ENCODE data around the gene TBCEL.
A peak's percentile ranks its signal among the peaks of the same experiment; 100 is the strongest.

TBCEL gene, protein sequence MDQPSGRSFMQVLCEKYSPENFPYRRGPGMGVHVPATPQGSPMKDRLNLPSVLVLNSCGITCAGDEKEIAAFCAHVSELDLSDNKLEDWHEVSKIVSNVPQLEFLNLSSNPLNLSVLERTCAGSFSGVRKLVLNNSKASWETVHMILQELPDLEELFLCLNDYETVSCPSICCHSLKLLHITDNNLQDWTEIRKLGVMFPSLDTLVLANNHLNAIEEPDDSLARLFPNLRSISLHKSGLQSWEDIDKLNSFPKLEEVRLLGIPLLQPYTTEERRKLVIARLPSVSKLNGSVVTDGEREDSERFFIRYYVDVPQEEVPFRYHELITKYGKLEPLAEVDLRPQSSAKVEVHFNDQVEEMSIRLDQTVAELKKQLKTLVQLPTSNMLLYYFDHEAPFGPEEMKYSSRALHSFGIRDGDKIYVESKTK

GRCh38 chr11:121023848-121024751, at the start of gene TBCEL:
Gene TBCEL, plus strand, starts transcription at chr11:121024102. Its CDS starts 21,589 bp downstream, at chr11:121045691.
- peaks cover 7% of the 10 kb centered on the region for H3K4me1 ChIP-seq (ENCODE audit: insufficient read depth, low read length)
- peak within 1 kb of the TSS; percentile 82 for H3K9ac ChIP-seq (ENCODE audit: low read depth, low read length)
- peak within 1 kb of the TSS; percentile 89 for H3K4me3 ChIP-seq (ENCODE audit: low read length)
- H3K27me3 ChIP-seq (ENCODE audit: insufficient read depth, low read length), result no peaks in the 10 kb centered on the region
- no peaks in the 10 kb centered on the region for H3K9me3 ChIP-seq (ENCODE audit: insufficient read depth, low read depth, low read length)
- no peak within 1 kb of the TSS for H3K27ac ChIP-seq (ENCODE audit: low read length)
- H3K36me3 ChIP-seq (ENCODE audit: insufficient read depth, low read depth, low read length), result no peaks in the 10 kb centered on the region

DNA sequence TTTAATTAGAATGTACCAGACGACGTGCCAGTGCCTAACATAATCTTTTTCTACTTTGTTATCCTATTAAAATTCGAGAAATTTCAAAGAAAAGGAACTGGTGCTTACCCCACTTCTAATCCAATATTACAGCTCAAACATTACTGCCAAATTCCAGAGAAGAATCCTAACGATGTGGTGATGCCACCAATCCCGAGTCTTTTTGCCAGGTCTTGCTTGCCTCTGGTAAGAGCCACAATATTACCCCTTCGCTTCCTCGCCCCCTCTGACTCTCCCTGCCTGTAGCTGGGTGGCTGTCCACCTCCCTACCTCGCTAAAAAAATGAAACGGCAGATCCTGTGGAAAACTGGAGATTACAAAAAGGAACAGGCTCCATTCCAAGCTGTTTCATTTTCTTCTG, 49.4 kb upstream of the TBCEL start:
- no peak overlapping the region for H3K27ac ChIP-seq (ENCODE audit: low read length)
- no peaks in the 10 kb centered on the region for H3K27me3 ChIP-seq (ENCODE audit: insufficient read depth, low read length)
- no peaks in the 10 kb centered on the region for H3K9me3 ChIP-seq (ENCODE audit: insufficient read depth, low read depth, low read length)
- no peak overlapping the region for H3K9ac ChIP-seq (ENCODE audit: low read depth, low read length)
- H3K4me1 ChIP-seq (ENCODE audit: insufficient read depth, low read length), result no peaks in the 10 kb centered on the region
- H3K4me3 ChIP-seq (ENCODE audit: low read length), result no peak overlapping the region
- H3K36me3 ChIP-seq (ENCODE audit: insufficient read depth, low read depth, low read length), result no peaks in the 10 kb centered on the region

- no peaks in the 10 kb centered on the region for H3K9me3 ChIP-seq (ENCODE audit: insufficient read depth, low read depth, low read length)
Observed at GRCh38 chr11:120974965-120975364, 48.9 kb upstream of the TBCEL start.

GRCh38 chr11:120977266-120978137, 46.4 kb upstream of the TBCEL start:
- no peak overlapping the region for H3K9ac ChIP-seq (ENCODE audit: low read depth, low read length)
- H3K4me3 ChIP-seq (ENCODE audit: low read length), result no peak overlapping the region
- H3K36me3 ChIP-seq (ENCODE audit: insufficient read depth, low read depth, low read length), result no peaks in the 10 kb centered on the region
- no peaks in the 10 kb centered on the region for H3K4me1 ChIP-seq (ENCODE audit: insufficient read depth, low read length)
- H3K9me3 ChIP-seq (ENCODE audit: insufficient read depth, low read depth, low read length), result no peaks in the 10 kb centered on the region
- no peaks in the 10 kb centered on the region for H3K27me3 ChIP-seq (ENCODE audit: insufficient read depth, low read length)
- H3K27ac ChIP-seq (ENCODE audit: low read length), result no peak overlapping the region

More at GRCh38 chr11:120974965-120975364, 48.9 kb upstream of the TBCEL start:
- Histone ChIP-seq H3K9ac (ENCODE audit: low read depth, low read length) (no peak overlapping the region), H3K4me1 (ENCODE audit: insufficient read depth, low read length) (no peaks in the 10 kb centered on the region), H3K27ac (ENCODE audit: low read length) (no peak overlapping the region), H3K27me3 (ENCODE audit: insufficient read depth, low read length) (no peaks in the 10 kb centered on the region), H3K4me3 (ENCODE audit: low read length) (no peak overlapping the region), H3K36me3 (ENCODE audit: insufficient read depth, low read depth, low read length) (no peaks in the 10 kb centered on the region)

DNA sequence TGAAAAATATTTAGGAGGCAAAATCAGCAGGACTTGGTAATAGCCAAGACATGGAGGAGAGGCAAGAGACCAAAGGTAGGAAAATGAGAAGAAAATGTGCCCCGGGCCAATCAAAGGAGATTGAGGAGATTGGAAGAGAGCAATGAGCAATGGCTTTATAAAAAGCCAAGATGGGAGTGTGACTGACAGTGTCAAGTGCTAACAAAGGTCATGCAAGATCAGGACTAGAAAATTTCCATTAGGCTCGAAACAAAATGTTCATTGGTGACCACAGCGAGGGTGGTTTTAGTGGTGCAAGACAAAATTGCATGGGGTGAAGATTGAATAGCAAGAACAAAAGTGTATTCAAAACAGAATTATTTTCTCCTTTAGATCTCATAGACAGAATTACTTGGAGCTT, 45.2 kb upstream of the TBCEL start:
- no peaks in the 10 kb centered on the region for H3K4me1 ChIP-seq (ENCODE audit: insufficient read depth, low read length)
- H3K27ac ChIP-seq (ENCODE audit: low read length), result no peak overlapping the region
- no peaks in the 10 kb centered on the region for H3K9me3 ChIP-seq (ENCODE audit: insufficient read depth, low read depth, low read length)
- no peak overlapping the region for H3K4me3 ChIP-seq (ENCODE audit: low read length)
- H3K9ac ChIP-seq (ENCODE audit: low read depth, low read length), result no peak overlapping the region
- H3K27me3 ChIP-seq (ENCODE audit: insufficient read depth, low read length), result 0 out of 2 replicates have a peak, but pooled peaks cover 8% of the 10 kb centered on the region
- H3K36me3 ChIP-seq (ENCODE audit: insufficient read depth, low read depth, low read length), result no peaks in the 10 kb centered on the region

DNA sequence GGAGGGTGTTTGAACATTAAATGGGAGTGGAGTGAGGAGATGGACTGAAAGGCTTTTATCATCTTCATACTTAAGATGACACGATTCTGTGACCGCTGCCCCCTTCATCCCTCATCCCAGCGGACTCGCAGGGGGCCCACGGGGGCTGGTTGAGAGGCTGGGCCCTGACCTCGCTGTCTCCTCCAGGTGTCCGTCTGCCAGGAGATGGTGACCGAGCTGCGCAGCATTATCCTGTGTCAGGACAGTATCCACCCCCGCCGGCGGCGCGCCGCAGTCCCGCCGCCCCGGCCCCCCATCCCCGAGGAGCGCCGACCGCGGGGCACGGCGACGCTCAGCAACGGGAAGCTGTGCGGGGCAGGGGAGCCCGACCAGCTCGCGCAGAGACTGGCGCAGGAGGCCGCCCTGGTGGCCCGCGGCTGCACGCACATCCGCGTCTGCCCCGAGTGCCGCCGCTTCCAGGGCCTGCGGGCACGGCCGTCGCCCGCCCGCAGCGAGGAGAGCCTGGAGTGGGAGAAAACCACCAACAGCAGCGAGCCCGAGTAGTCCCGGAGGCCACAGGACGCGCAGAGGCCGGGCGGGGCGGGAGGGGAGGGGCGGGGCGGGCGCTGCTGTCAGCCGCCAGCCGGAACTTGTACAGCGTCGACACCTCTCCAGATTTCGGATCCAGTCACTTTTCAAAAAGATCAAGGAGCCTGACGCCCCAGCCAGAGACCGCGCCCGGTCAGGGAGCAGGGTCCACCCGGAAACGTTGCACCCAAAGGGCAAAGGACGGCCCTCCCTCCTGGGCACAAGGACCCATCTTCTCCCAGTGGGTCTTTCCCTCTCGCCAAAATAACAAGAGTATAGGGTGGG, 38.0 kb upstream of the TBCEL start:
- H3K4me3 ChIP-seq (ENCODE audit: low read length), result peak overlapping the region; percentile 59
- no peaks in the 10 kb centered on the region for H3K9me3 ChIP-seq (ENCODE audit: insufficient read depth, low read depth, low read length)
- peaks cover 34% of the 10 kb centered on the region for H3K27me3 ChIP-seq (ENCODE audit: insufficient read depth, low read length)
- H3K36me3 ChIP-seq (ENCODE audit: insufficient read depth, low read depth, low read length), result no peaks in the 10 kb centered on the region
- no peak overlapping the region for H3K9ac ChIP-seq (ENCODE audit: low read depth, low read length)
- H3K27ac ChIP-seq (ENCODE audit: low read length), result no peak overlapping the region
- peaks cover 22% of the 10 kb centered on the region for H3K4me1 ChIP-seq (ENCODE audit: insufficient read depth, low read length)

DNA sequence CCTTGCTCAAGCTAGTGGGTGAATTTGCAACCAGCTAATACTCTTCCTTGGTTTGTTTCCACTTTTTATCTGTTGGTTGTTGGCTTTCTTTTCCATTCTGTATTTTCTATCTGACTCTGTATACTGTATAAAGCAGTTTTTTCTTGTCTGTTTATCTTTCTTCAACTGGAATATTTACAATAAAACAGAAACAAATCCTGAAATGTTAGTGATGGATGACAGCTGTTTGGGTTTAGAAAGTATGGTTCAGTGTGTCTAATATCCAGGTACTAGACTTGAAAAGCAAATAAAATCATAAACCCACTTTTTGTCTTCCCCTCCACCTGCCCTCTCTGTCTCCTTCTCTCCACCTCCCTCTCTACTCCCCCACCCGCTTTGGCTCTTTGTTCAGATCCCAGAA, 35.3 kb upstream of the TBCEL start:
- Histone ChIP-seq H3K27me3 (ENCODE audit: insufficient read depth, low read length) (peaks cover 27% of the 10 kb centered on the region), H3K9me3 (ENCODE audit: insufficient read depth, low read depth, low read length) (no peaks in the 10 kb centered on the region), H3K36me3 (ENCODE audit: insufficient read depth, low read depth, low read length) (no peaks in the 10 kb centered on the region)

GRCh38 chr11:120991830-120992686, 31.8 kb upstream of the TBCEL start:
- Histone ChIP-seq H3K4me3 (ENCODE audit: low read length) (no peak overlapping the region), H3K27ac (ENCODE audit: low read length) (no peak overlapping the region), H3K9ac (ENCODE audit: low read depth, low read length) (no peak overlapping the region), H3K36me3 (ENCODE audit: insufficient read depth, low read depth, low read length) (no peaks in the 10 kb centered on the region), H3K4me1 (ENCODE audit: insufficient read depth, low read length) (peaks cover 24% of the 10 kb centered on the region), H3K9me3 (ENCODE audit: insufficient read depth, low read depth, low read length) (no peaks in the 10 kb centered on the region), H3K27me3 (ENCODE audit: insufficient read depth, low read length) (peaks cover 3% of the 10 kb centered on the region; the same call in 1 of the 2 replicates)

More for the DNA sequence above, 35.3 kb upstream of the TBCEL start:
- Histone ChIP-seq H3K4me3 (ENCODE audit: low read length) (no peak overlapping the region), H3K27ac (ENCODE audit: low read length) (no peak overlapping the region), H3K4me1 (ENCODE audit: insufficient read depth, low read length) (peaks cover 25% of the 10 kb centered on the region), H3K9ac (ENCODE audit: low read depth, low read length) (no peak overlapping the region)

GRCh38 chr11:120994091-120994859, 29.6 kb upstream of the TBCEL start:
- H3K36me3 ChIP-seq (ENCODE audit: insufficient read depth, low read depth, low read length), result no peaks in the 10 kb centered on the region
- H3K27me3 ChIP-seq (ENCODE audit: insufficient read depth, low read length), result no peaks in the 10 kb centered on the region
- H3K4me3 ChIP-seq (ENCODE audit: low read length), result no peak overlapping the region
- no peak overlapping the region for H3K9ac ChIP-seq (ENCODE audit: low read depth, low read length)
- peaks cover 9% of the 10 kb centered on the region for H3K4me1 ChIP-seq (ENCODE audit: insufficient read depth, low read length)
- no peak overlapping the region for H3K27ac ChIP-seq (ENCODE audit: low read length)
- H3K9me3 ChIP-seq (ENCODE audit: insufficient read depth, low read depth, low read length), result no peaks in the 10 kb centered on the region
